Ishikawa (cell line): ENCODE data around the gene PARD3B.

Experiments
- CEBPB ChIP-seq: IDR thresholded peaks from 2 replicates; pipeline ENCODE4 v1.6.1; 2012
- FOXM1 ChIP-seq: IDR thresholded peaks from 2 replicates; pipeline ENCODE4 v1.6.1; 2012; ENCODE audit warnings: low read depth, borderline replicate concordance
- MAX ChIP-seq: IDR thresholded peaks from 2 replicates; pipeline ENCODE4 v1.6.1; 2012
- NFIC ChIP-seq: IDR thresholded peaks from 2 replicates; pipeline ENCODE4 v1.6.1; 2012
- RAD21 ChIP-seq: IDR thresholded peaks from 2 replicates; pipeline ENCODE4 v1.6.1; 2012; ENCODE audit warnings: low read depth
- REST ChIP-seq: IDR thresholded peaks from 2 replicates; pipeline ENCODE4 v1.6.1; 2012; ENCODE audit warnings: low read depth, mild to moderate bottlenecking
- TAF1 ChIP-seq: IDR thresholded peaks from 2 replicates; pipeline ENCODE4 v1.6.1; 2012; ENCODE audit warnings: low read depth, mild to moderate bottlenecking
- USF1 ChIP-seq: IDR thresholded peaks from 2 replicates; pipeline ENCODE4 v1.6.1; 2012
- ZBTB7A ChIP-seq: IDR thresholded peaks from 2 replicates; pipeline ENCODE4 v1.6.1; 2012; ENCODE audit warnings: low read depth

- TF ChIP-seq FOXM1, result no peak
- TF ChIP-seq RAD21, result no peak
- no peak for TF ChIP-seq CEBPB
- no peak for TF ChIP-seq REST
- TF ChIP-seq USF1, result no peak
- TF ChIP-seq MAX, result no peak
- no peak for TF ChIP-seq ZBTB7A
- no peak for TF ChIP-seq TAF1
- no peak for TF ChIP-seq NFIC
Observed at GRCh38 chr2:205166745-205167144, 621.5 kb downstream of the PARD3B start.
